Measurements from ENCODE around the gene SMIM11.
"Not testable (repeated sequence)": the region's sequence is repeated elsewhere in the genome, so short reads cannot be mapped to it uniquely, and the experiment has no call there.

DNA sequence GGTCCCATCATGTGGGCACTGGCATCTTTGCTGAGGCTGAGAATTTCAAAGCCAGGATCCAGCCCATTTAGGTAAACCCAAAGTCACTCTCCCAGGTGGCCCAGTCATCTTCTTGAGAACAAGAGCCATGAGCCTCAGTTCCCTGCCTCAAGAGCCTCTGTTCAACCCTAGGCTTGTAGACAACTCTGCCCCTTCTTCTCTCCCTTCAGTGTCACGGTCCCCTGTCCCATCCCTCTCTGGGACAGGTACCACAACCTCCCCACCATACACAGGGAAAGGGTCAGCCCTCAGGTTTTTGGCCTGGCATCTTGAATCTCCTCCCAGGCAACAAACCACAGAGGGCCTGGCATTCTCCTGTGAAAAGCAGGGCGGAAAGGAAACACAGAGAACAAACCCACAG is 30.4 kb downstream of the SMIM11 start:
- not testable (repeated sequence) for TF ChIP-seq POLR2A (IDR thresholded peaks at IDR 0.05)
- TF ChIP-seq, protein P1, sequence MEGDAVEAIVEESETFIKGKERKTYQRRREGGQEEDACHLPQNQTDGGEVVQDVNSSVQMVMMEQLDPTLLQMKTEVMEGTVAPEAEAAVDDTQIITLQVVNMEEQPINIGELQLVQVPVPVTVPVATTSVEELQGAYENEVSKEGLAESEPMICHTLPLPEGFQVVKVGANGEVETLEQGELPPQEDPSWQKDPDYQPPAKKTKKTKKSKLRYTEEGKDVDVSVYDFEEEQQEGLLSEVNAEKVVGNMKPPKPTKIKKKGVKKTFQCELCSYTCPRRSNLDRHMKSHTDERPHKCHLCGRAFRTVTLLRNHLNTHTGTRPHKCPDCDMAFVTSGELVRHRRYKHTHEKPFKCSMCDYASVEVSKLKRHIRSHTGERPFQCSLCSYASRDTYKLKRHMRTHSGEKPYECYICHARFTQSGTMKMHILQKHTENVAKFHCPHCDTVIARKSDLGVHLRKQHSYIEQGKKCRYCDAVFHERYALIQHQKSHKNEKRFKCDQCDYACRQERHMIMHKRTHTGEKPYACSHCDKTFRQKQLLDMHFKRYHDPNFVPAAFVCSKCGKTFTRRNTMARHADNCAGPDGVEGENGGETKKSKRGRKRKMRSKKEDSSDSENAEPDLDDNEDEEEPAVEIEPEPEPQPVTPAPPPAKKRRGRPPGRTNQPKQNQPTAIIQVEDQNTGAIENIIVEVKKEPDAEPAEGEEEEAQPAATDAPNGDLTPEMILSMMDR (IDR thresholded peaks at IDR 0.05): not testable (repeated sequence)

Measured in esophagus squamous epithelium (tissue), 4 donors.